Measurements from ENCODE around the gene MTIF2.
"Not testable (repeated sequence)": the region's sequence is repeated elsewhere in the genome, so short reads cannot be mapped to it uniquely, and the experiment has no call there.

MTIF2 gene

GRCh38 chr2:55186837-55187236 is 82.2 kb downstream of the MTIF2 start:
- not testable (repeated sequence) for DNase-seq

Measured in CD4-positive, alpha-beta T cell treated with Interleukin-12 subunit alpha and Interleukin-12 subunit beta, for 1 hour (primary cell).